Measurements from ENCODE around the gene IL22RA1.

The IL22RA1 gene

DNA sequence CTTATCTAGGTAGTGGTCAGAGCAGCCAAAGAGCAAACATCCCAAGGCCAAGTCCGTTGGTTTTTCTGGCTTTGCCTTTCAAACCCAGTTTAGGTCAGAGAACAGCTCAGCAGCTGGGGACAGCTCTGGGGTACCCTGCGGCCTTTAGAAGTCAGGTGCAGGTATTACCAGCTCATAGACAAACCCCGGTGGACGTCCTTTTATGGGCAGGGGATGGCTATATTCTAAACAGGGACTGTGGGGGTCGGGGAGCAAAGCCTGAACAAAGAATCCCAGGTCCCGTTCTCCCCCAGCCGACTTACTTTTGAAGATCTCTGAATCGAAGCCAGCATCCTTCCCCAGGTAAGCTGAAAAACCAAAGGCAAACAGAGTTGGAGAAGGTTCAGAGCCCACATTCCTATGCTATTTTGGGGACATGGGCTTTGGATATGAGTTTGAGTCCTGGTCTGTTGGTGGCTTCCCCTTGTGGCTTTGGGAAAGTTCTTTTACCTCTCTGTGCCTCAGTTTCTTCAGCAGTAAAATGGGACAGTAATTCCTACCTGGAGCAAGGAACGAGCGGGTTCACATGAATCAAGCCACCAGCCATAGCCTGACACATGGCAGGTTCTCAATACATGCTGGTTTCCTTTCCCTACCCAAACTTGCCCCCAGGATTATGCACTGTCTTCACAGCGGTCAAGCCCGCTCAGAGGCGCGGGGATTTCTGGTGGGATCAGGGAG, 47.6 kb downstream of the IL22RA1 start:
- no peak for DNase-seq

DNA sequence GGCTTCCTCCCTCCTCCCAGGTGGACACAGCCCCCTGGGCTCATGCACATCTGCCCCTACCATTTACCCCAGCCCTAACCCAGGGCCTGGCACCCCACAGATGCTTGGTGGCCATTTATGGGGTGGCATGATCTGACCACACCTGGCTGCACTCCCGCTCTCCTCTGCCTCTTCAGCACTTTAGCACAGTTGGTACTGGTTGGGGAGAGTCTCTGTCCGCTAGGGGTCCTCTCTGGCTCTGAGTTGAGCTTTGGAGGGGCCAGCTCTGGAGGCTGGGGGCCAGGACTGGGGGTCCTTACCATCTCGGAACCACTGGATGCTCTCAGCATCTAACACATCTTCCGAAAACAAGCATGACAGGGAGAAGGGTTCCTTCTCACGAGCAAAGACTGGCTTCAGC, 48.4 kb downstream of the IL22RA1 start:
- no peak for DNase-seq

DNA sequence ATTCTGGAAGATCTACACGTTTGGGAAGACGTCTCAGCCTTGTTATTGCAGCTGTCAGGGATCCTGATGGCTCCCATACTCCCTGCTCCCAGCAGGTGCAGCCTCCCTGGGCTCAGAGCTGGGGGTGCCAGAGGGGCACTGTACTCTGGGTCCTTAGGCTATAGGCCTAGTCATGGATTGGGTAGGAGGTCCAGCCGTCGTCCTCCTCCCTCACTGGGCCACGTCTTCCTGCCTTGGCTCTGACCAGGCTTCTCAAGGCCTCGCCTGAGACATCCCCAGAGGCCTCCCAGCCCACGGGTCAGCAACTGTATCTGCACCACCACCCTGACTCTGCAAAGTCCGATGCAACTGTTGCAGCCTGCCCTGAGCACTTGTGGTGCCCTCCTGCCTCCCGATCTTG, 49.2 kb downstream of the IL22RA1 start:
- DNase-seq, result no peak

DNA sequence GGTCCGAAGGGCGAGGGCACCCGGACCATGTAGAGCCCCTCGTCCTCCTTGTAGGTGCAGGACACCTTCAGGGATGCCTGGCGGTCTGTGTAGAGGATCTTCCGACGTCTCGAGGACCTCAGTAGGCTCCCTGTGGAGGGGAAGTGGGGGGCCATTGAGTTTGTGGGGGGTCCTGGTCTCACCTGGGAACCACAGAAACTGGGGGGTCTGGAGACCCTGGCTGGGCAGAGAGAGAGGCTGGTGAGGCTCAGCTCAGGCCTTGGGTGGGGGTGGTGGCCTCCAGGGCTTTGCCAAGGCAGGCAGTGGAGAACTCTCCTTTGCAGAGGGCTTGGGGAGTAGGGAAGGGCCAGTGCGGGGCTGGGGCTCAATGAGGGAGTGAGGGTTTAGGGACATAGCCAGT, 50.0 kb downstream of the IL22RA1 start:
- no peak for DNase-seq

DNA sequence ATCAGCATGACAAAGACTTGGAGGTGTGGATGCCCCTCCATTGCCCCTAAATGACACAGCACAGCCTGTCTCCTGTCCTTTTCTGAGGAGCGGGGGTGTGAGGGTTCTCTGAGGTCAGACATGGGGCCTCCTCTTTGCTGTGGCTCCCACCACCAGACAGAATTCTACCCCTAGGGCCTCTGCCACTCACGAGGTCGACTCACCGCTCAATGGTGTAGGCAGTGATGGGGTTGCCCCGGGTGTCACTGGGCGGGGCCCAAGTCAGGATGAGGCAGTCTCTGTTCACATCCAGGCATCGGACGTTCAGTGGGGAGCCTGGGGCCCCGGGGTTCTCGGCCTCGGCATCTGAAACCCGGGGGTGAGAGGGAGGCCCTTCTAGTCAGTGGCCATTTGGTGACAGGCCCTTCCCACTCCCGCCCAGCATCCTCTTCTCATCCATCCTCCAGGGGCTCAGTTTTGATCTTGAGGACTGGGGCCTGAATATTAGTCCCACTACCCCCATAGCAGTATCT, 50.9 kb downstream of the IL22RA1 start:
- DNase-seq, result no peak

DNA sequence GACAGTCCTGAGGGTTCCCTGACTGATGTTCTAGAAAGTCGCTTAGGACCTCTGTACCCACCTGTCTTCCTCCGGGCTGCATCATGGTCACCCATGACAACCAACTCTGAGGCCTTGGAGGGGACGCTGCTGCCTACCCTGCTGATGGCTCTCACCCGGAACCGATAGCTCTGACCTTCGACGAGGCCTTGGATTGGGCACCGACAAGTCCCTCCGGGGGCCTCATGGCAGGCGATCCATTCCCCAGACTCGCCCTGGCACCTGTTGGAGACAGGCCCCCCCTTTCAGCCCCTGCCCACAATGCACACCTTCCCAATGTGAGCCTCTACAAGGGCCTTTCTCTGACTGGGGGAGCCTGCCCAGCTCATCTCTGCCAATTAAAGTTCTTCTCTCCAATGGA, 52.2 kb downstream of the IL22RA1 start:
- DNase-seq, result no peak

DNA sequence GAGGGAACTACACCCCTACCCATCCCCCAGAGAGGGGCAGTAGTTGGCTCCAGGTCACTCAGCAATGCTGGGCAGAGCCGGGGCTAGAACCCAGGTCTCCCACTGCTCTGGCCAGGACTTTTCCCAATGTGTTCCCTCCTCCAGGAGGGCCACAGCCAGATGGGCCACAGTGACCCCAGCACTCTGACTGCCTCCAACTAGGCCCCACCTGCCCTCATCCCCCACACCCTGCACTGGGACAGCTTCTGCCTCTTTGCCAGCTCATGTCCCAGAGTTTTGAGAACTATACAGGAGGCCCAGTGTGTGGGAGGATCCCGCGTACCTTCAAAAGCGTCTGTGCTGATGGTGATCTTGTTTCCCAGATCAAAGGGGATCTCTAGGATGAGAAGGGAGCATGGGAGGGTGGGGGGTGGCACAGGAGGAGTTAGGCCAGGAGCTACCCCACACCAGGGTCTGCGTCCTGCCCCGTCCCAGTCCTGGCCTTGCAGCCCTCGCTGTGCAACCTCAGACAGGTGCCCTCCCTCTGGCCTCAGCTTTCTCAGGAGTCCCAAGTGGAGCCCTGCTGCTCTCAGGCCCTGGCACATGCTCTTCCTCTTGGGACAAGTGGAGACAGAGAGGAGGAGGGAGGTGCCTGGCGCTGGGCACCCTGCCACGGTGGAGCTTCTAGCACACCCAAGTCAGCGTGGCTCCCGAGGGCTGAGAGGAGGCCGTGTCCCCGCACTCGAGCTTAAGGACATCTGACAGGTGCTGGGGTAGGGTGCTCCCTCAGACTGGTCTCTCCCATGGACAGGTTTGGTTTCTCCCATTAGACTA, 53.0 kb downstream of the IL22RA1 start:
- DNase-seq, result no peak

DNA sequence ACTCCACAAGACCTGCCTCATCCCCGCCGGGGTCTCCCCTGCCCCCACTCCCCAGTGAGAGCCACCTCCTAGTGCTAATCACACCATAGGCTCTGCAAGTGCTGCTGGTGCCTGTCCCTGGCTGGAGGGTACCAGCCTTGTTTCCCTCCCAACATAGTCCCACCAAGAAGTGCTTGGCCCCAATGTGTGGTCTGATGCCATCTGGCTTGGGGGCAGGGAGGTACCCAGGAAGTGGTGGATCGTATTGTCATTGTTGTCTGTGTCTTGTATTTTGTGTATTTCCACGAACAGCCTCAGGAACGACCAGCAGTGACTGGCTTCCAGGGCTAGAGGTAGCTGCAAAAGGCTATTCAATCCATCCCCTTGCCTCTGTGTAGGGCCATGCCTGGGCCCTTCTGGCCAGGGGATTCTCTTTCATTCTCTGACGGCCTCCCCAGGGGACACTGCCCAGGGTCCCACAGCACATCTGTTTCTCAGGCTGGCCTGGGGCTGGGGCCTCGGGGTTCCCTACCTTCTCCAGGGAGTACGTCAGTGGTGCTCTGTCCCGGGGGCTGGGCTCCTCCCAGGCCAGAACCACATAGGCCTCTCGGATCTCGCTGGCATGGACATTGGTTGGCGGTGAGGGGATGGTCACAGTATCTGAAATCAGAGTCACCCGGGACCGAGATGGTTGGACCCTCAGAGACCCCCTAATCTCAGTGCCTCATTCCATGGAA, 53.8 kb downstream of the IL22RA1 start:
- DNase-seq, result no peak

DNA sequence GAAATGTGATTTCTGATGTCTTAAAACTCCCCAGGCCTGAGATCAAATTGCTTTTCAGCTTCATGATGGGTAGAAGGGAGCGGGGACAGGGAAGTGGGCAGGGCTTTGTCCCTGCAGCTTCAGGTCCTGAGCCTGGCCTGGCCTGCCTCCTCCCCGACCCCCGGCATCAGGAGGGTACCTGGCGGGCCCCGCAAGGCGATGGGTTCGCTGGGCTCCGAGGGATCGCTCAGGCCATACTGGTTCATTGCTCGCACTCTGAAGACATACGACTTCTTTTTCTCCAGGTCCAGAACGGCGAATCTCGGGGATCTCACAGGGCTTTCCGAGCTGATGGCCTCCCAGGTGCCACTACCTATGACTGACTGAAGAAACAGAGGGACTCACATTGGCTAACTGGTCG, 56.5 kb downstream of the IL22RA1 start:
- no peak for DNase-seq

DNA sequence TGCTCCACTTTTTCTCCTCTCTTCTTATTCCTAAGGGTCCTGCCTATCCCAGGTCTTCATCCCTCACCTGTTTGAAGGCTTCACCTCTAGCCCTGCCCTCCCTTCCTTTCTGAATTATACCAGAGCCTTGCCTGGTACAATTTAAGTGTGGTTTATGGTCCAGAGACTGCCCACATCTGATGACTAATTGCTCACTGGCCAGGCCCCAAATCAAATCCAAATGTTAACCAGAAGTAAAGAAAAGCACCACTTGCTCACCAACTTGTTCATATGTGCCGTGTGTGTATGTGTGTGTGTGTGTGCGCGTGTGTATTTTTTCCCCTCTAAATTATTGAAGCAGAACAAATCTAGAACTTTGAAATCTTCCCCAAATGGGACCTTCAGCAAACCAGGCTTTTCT, 57.4 kb downstream of the IL22RA1 start:
- no peak for DNase-seq

DNA sequence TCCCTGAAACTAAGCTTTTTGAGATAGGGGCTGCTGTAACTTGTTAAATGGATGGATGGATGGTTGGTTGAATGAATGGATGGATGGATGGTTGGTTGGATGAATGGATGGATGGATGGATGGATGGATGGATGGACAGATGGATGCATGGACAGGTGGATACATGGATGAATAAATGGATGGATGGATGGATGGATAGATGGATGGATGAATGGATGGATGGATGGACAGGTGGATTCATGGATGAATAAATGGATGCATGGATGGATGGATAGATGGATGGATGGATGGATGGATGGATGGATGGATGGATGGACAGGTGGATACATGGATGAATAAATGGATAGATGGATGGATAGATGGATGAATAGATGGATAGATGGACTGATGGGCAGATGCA, 57.9 kb downstream of the IL22RA1 start:
- no peak for DNase-seq

DNA sequence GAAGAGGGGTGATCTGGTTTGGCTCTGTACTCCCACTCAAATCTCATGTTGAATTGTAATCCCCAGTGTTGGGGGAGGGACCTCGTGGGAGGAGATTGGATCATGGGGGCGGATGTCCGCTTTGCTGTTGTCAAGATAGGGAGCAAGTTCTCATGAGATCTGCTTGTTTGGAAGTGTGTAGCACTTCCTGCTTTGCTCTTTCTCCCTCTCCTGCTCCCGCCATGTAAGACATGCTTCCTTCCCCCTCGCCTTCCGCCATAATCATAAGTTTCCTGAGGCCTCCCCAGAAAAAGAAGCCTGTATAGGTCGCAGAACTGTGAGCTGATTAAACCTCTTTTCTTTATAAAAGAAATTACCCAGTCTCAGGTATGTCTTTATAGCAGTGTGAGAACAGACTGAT, 58.9 kb downstream of the IL22RA1 start:
- no peak for DNase-seq

DNA sequence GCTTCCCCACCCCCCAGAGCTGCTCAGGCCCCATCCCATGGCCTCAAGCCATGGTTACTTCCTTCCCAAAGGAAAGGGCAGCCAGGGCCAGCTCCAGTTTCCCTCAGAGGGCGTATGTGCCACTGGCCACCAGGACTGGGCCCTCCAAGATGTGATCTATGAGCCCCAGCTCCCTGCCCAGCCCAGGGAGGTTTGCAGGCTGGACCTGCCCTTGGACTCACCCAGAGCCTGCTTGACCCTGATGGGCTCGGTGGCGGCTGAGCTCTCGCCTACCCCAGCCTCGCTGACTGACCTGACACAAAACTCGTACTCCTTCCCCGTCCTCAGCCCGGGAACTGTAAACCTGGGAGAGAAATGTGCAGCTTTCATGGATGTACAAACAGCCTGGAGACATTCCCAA, 60.6 kb downstream of the IL22RA1 start:
- DNase-seq, result no peak

DNA sequence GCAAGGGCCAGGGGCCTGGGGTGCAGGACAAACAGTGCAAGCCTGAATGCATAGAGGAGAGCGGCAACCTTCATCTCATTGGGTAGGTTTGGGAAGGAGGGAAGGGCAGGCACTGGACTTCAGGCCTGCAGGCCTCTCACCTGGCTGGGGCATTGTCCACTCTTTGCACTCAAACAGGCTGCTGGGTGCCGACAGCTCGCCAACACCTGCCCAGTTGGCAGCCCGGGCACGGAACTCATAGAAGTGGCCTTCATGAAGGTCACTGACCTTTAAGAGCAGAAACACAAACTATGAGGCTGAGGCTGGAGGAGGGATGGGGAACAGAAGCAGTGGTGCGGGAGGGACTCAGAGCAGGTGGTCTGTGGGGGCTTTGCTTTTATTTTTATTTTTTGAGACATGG, 61.8 kb downstream of the IL22RA1 start:
- DNase-seq, result no peak

DNA sequence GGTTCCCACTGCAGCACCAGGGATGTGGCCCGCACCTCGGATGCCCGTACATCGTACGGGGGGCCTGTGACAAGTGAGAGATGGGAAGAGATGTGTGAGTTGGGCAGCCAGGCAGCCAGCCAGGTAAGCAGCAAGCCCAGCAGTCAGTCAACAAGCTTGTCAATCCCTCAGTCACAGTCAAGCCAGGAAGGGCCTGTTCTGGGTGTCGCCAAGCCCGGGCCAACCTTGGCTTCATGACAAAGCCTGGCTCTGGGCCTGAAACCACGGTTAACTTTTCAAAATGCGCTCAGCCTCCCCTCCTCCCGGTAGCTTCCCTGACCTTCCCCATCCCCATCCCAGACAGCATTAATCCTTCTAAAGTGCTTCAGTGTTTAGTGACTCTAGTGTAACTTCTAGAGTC, 62.8 kb downstream of the IL22RA1 start:
- no peak for DNase-seq

DNA sequence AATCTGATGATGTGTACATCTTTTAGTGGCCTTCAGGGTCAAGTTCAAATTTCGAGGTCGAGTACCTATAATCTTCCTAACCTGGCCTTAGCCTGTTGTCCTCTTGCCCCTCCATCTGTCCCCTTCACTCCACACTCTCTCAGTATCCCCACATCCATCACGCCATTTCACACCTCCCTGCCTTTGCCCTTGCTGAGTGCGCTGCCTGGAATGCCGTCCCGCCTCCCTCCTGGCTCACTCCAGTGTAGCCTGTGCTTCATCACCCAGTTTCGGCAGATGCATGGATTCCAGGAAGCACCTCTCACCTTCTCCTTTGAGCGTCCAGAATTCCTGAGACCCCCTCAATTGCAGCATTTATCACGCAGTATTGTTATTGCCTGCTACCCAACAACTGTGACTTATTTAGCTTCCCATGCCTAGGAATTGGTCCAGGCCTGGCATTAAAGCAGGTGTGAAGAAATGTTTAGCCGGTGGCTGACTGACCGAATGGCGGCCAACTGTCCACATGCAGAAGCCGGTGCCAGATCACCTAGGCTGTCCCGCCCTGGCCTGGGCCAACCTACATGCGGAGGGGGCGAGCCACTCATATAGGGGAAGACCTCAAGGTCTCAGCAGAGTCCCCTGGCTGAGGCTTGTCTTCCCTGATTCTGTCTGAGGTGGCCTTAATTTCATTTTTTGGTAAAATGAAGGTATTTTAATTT, 65.5 kb downstream of the IL22RA1 start:
- no peak for DNase-seq

DNA sequence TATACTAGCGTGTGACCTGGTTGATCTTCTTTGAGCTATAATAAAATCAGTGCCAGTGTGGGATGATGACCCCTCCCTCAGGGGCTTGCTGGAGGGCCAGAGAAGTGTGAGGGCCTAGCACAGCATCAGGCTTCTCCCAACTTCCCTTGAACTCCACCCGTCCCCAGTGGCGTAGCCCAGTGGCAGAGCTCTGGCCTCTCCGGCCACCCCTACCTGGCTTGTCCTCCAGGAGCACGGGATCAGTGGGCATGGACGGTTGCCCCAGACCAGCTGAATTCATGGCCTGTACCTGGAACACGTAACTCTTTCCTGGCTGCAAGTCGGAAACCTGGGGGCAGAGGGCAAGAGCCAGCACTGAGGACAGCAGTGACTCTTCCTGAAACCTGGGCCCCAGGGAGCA, 67.0 kb downstream of the IL22RA1 start:
- DNase-seq, result no peak

DNA sequence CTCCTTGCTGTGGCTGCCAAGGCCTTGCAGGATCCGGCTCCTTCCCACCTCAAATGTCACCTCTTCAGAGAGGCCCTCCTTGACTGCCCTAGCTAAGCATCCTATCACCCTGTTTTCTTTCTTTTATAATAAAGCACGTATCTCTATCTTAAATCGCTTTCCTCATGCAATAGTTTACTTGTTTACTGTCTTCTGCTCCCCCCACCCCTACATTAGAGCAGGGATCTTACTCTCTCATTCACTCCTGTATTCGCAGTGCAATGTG, 67.4 kb downstream of the IL22RA1 start:
- no peak for DNase-seq

DNA sequence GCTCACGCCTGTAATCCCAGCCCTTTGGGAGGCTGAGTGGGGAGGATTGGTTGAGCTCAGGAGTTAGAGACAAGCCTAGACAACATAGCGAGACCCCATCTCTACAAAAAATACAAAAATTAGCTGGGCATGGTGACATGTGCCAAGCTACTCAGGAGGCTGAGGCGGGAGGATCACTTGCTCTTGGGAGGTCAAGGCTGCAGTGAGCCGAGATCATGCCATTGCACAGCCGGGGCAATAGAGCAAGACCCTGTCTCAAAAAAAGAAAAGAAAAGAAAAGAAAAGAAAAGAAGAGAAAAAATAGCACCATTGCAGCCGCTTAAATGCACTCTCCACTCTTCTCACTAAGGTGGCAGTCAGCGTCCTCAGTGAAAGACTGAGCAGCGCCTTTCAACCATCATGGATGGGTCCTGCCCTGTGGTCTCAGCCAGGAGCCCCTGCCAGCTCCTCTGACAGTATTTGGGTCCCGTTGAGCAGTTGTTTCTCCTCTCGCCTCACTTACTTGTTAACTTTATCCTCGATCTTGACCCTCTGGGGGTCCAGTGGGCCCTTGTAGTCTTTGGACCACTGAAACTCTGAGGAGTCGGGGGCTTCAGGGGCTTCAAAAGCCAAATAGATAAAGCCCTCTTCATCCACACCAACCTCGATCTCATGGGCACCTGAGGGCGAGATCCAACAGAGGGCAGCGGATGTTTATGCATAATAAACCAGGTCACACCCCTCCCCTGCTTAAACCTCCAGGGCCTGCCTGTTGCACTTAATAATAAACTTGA, 67.9 kb downstream of the IL22RA1 start:
- DNase-seq, result no peak

DNA sequence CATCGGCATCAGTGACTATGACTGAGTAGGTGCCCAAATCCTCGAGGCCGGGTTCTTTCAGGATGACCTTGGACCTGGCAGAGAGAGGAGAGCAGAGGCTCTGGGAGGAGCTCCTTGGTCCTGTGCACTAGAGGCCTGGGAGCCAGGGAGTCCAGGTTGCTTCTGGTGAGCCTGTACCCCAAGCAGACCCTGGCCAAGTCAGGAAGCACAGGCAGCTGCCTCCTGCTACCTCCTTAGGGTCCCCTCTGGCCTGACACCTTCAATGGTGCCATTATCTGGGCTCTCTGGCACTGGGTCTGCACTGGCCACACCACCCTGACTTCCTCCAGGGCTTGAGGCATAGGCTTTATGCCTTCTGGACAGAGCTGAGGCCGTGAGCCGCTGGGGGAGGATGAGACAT, 68.7 kb downstream of the IL22RA1 start:
- no peak for DNase-seq

DNA sequence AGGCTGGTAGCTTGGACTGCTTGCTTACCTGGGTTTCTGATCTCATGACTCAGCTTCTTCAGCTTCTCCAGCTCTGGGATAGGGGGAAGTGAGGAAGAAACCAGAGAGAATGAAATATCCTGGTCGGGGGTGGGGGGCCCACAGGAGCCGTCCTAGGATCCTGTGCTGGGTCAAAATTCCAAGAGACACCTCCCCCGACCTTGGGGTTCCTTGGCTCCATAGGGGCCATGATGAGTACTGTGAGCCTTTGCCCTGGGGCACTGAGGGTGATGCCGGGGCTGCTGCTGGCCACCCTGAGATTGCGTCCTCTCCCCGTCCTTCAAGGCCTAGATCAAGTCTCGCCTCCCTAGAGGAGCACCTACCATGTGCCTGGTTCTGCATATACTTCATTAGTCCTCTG, 71.0 kb downstream of the IL22RA1 start:
- no peak for DNase-seq

DNA sequence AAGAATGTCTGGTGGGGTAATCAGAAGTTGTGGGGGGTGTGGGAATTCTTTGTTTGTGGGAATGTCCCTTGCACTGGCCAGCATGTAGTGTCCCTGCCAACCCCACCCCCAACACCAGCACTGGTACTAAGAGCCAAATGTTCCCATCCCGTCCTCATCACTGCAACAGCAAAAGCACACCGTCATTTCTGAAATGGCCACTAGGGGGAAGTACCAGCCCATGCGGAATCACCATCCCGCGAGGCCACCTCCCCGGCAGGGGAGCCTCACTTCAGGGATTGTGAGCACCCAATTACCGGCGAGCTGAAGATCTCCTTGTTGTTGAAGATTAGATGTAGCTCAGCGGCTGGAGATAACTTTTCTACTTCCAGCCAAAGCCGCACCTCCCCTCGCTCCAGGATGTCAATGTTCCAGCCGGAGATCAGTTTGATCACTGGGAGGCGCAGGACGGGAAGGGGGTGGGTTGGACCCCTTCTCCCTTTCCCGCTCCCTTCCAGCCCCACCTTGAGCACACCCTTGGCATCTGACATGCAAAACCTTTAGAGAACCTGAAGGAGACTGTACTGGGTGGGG, 72.0 kb downstream of the IL22RA1 start:
- DNase-seq, result peak; percentile 79
